Glomerular visceral epithelial cell (primary cell): ENCODE data around the gene TIGD7.

ENCODE experiments used
- DNase-seq: peaks from one replicate; pipeline ENCODE4 v3.0.0-alpha.2; 2016; ENCODE audit errors: extremely low spot score

TIGD7 gene

GRCh38 chr16:3305109-3306068 lies at the start of gene TIGD7, which contains the start of gene ZNF75A:
Gene TIGD7 (minus strand): TSS chr16:3305430. CDS start chr16:3300614, 4,816 bp downstream.
Gene ZNF75A (plus strand): TSS chr16:3305497. CDS start chr16:3308429, 2,932 bp downstream.
- DNase-seq: peak; percentile 86

- DNase-seq: no peak
These were observed 43.9 kb upstream of the TIGD7 start for GRCh38 chr16:3349175-3349574.

GRCh38 chr16:3348547-3349167 lies 43.4 kb upstream of the TIGD7 start:
- no peak for DNase-seq

GRCh38 chr16:3347586-3347985 lies 42.4 kb upstream of the TIGD7 start:
- no peak for DNase-seq

- DNase-seq: no peak
These were observed 40.8 kb upstream of the TIGD7 start for GRCh38 chr16:3346041-3346440.

- no peak for DNase-seq
These were observed 23.4 kb upstream of the TIGD7 start for GRCh38 chr16:3328643-3329042.

GRCh38 chr16:3328104-3328503 lies 22.9 kb upstream of the TIGD7 start:
- DNase-seq: no peak

- DNase-seq: no peak
These were observed 22.3 kb upstream of the TIGD7 start for GRCh38 chr16:3327514-3327913.

- DNase-seq: no peak
These were observed 16.6 kb upstream of the TIGD7 start for GRCh38 chr16:3321816-3322215.

GRCh38 chr16:3317315-3317999 lies 12.2 kb upstream of the TIGD7 start:
- no peak for DNase-seq

- DNase-seq: no peak
These were observed 6.3 kb upstream of the TIGD7 start for GRCh38 chr16:3311496-3311895.

- DNase-seq: no peak
These were observed 848 bp upstream of the TIGD7 start for GRCh38 chr16:3306078-3306477.

- no peak for DNase-seq
These were observed 860 bp downstream of the TIGD7 start for GRCh38 chr16:3304370-3304769.

- no peak for DNase-seq
These were observed 9.4 kb downstream of the TIGD7 start for GRCh38 chr16:3295783-3296182.

- DNase-seq: no peak
These were observed 10.0 kb downstream of the TIGD7 start for GRCh38 chr16:3295209-3295608.

- no peak for DNase-seq
These were observed 12.6 kb downstream of the TIGD7 start for GRCh38 chr16:3292604-3293003.

GRCh38 chr16:3289998-3290673 lies 15.1 kb downstream of the TIGD7 start:
- DNase-seq: no peak

GRCh38 chr16:3285131-3285530 lies 20.1 kb downstream of the TIGD7 start:
- DNase-seq: no peak

GRCh38 chr16:3283543-3284447 lies 21.4 kb downstream of the TIGD7 start:
- DNase-seq: peak; percentile 1

GRCh38 chr16:3282730-3283542 lies 22.3 kb downstream of the TIGD7 start, which contains the start of gene ZNF263:
Gene ZNF263 (plus strand): TSS chr16:3283491. CDS start chr16:3283819, 328 bp downstream.
- peak; percentile 95 for DNase-seq
